Neural cell (in vitro differentiated cells): ENCODE results near the gene CDK5RAP1.

Source experiments
- EP300 ChIP-seq: fragments of 450-650 bp; conservative IDR thresholded peaks from 2 replicates; pipeline ENCODE4 v1.6.1; 2014; ENCODE audit warnings: antibody characterized with exemption, mild to moderate bottlenecking, moderate library complexity; ENCODE audit not compliant: poor library complexity, severe bottlenecking
- EZH2 ChIP-seq: fragments of 200-600, 300-800 bp; shearing (Covaris generic), sonication (generic); IDR thresholded peaks from 2 replicates; pipeline ENCODE4 v1.6.1; 2014; ENCODE audit warnings: antibody characterized with exemption, low read length, borderline replicate concordance, mild to moderate bottlenecking; ENCODE audit not compliant: insufficient read depth, poor library complexity, severe bottlenecking
- MXI1 ChIP-seq: fragments of 450-650 bp; conservative IDR thresholded peaks from 2 replicates; pipeline ENCODE4 v1.6.1; 2014; ENCODE audit warnings: antibody characterized with exemption, mild to moderate bottlenecking; ENCODE audit not compliant: poor library complexity, severe bottlenecking
- POLR2AphosphoS5 ChIP-seq: IDR thresholded peaks from 2 replicates; pipeline ENCODE4 v1.6.1; 2012
- RAD21 ChIP-seq: fragments of 450-650 bp; conservative IDR thresholded peaks from 2 replicates; pipeline ENCODE4 v1.6.1; 2014; ENCODE audit warnings: antibody characterized with exemption, mild to moderate bottlenecking, moderate library complexity
- SMC3 ChIP-seq: fragments of 450-650 bp; conservative IDR thresholded peaks from 2 replicates; pipeline ENCODE4 v1.6.1; 2014; ENCODE audit warnings: antibody characterized with exemption, mild to moderate bottlenecking, moderate library complexity; ENCODE audit not compliant: poor library complexity
- TF ChIP-seq, protein P1 (sequence below): fragments of 450-650 bp; IDR thresholded peaks from 2 replicates; pipeline ENCODE4 v1.5.1; 2014; ENCODE audit warnings: antibody characterized with exemption, mild to moderate bottlenecking, moderate library complexity; ENCODE audit not compliant: poor library complexity, severe bottlenecking

DNA sequence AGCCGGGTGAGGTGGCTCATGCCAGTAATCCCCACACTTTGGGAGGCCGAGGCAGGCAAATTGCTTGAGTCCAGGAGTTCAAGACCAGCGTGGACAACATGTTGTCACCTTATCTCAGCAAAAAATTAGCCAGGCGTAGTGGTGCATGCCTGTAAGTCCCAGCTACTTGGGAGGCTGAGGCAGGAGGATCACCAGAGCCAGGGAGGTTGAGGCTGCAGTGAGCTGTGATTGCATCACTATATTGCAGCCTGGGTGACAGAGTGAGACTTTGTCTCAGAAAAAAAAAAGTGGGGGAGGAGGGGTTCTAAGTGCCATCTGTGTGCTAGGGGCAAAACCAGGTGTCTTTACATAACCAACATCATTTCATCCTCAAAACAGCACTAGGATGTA is 48.3 kb downstream of the CDK5RAP1 start:
- TF ChIP-seq RAD21 (no peak), EZH2 (no peak), EP300 (no peak), MXI1 (no peak), SMC3 (no peak), POLR2AphosphoS5 (no peak)
- TF ChIP-seq, protein P1, sequence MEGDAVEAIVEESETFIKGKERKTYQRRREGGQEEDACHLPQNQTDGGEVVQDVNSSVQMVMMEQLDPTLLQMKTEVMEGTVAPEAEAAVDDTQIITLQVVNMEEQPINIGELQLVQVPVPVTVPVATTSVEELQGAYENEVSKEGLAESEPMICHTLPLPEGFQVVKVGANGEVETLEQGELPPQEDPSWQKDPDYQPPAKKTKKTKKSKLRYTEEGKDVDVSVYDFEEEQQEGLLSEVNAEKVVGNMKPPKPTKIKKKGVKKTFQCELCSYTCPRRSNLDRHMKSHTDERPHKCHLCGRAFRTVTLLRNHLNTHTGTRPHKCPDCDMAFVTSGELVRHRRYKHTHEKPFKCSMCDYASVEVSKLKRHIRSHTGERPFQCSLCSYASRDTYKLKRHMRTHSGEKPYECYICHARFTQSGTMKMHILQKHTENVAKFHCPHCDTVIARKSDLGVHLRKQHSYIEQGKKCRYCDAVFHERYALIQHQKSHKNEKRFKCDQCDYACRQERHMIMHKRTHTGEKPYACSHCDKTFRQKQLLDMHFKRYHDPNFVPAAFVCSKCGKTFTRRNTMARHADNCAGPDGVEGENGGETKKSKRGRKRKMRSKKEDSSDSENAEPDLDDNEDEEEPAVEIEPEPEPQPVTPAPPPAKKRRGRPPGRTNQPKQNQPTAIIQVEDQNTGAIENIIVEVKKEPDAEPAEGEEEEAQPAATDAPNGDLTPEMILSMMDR = no peak
